Keratinocyte (primary cell): Measurements from ENCODE around the gene PPP1R36. TPM values are rescaled to one million over a fixed set of nuclear protein-coding genes. Genes with fewer than 3 reads are reported as not detected.

Source experiments
- DNase-seq: peaks from one replicate; pipeline ENCODE4 v3.0.0-alpha.2; 2011; ENCODE audit warnings: low read depth, missing footprints, low spot score
- FAIRE-seq: peaks from 2 replicates; lab custom pipeline; 2011; peaks lifted over from hg19 to GRCh38; lab: Jason Lieb, UNC
- H2AFZ ChIP-seq: 2 replicates; pipeline ENCODE4 v1.6.0; 2012; ENCODE audit warnings: low read length, control low read depth, inconsistent platforms; ENCODE audit not compliant: control insufficient read depth
- H3K27ac ChIP-seq: 2 replicates; pipeline ENCODE4 v1.5.1; 2011; ENCODE audit warnings: low read length; ENCODE audit not compliant: control insufficient read depth, insufficient read depth
- H3K27me3 ChIP-seq: 3 replicates; pipeline ENCODE4 v1.6.0; 2011; ENCODE audit warnings: low read length; ENCODE audit not compliant: control insufficient read depth, insufficient read depth; ENCODE audit errors: extremely low read depth
- H3K36me3 ChIP-seq, 2 experiments: 2 replicates in 1 of 2; 3 replicates in 1 of 2; pipeline ENCODE4 v1.5.1; 2011; ENCODE audit warnings: low read length in 2 of 2, mild to moderate bottlenecking in 1 of 2; ENCODE audit not compliant: control insufficient read depth in 2 of 2, insufficient read depth in 2 of 2; ENCODE audit errors: extremely low read depth in 1 of 2
- H3K4me1 ChIP-seq: 3 replicates; pipeline ENCODE4 v1.5.1; 2011; ENCODE audit warnings: low read length; ENCODE audit not compliant: control insufficient read depth, insufficient read depth; ENCODE audit errors: extremely low read depth
- H3K4me2 ChIP-seq: 3 replicates; pipeline ENCODE4 v1.6.0; 2011; ENCODE audit warnings: low read depth, low read length; ENCODE audit not compliant: control insufficient read depth, insufficient read depth; ENCODE audit errors: extremely low read depth
- H3K4me3 ChIP-seq, 3 experiments: fragments of 200-600 bp in 1 of 3; sonication (generic) in 1 of 3; 2 replicates in 2 of 3; 3 replicates in 1 of 3; pipeline ENCODE4 v1.5.1; 2011 to 2016; ENCODE audit warnings: low read length in 3 of 3, mild to moderate bottlenecking in 3 of 3, control low read depth in 2 of 3, inconsistent platforms in 1 of 3, low read depth in 1 of 3, mixed read lengths in 1 of 3, mixed run types in 1 of 3, moderate library complexity in 1 of 3; ENCODE audit not compliant: control insufficient read depth in 2 of 3, insufficient read depth in 2 of 3; ENCODE audit errors: extremely low read depth in 1 of 3
- H3K79me2 ChIP-seq: 2 replicates; pipeline ENCODE4 v1.6.0; 2012; ENCODE audit warnings: low read length; ENCODE audit not compliant: control insufficient read depth, insufficient read depth
- H3K9ac ChIP-seq: 3 replicates; pipeline ENCODE4 v1.6.0; 2011; ENCODE audit warnings: low read length; ENCODE audit not compliant: control insufficient read depth, insufficient read depth; ENCODE audit errors: extremely low read depth
- H3K9me1 ChIP-seq: 3 replicates; pipeline ENCODE4 v1.6.0; 2011; ENCODE audit warnings: low read length; ENCODE audit not compliant: control insufficient read depth, insufficient read depth; ENCODE audit errors: extremely low read depth
- H3K9me3 ChIP-seq: 2 replicates; pipeline ENCODE4 v1.5.1; 2012; ENCODE audit warnings: low read depth, low read length; ENCODE audit not compliant: control insufficient read depth
- H4K20me1 ChIP-seq: 3 replicates; pipeline ENCODE4 v1.6.0; 2011; ENCODE audit warnings: low read length; ENCODE audit not compliant: control insufficient read depth, insufficient read depth; ENCODE audit errors: extremely low read depth
- EZH2 ChIP-seq: IDR thresholded peaks from one replicate; pipeline ENCODE4 v1.6.1; 2012; ENCODE audit warnings: inconsistent platforms, mild to moderate bottlenecking, low read length, moderate library complexity
- dilution Hi-C: fragments of 300-500 bp; cut with MboI; formaldehyde crosslinking; loops from one replicate; pipeline ENCODE4 v1.7.0; 2020; ENCODE audit warnings: low sequenced_read_pairs; ENCODE audit not compliant: extremely low pct_ligation_motif_present
- polyA plus RNA-seq, 5 experiments: library from polyadenylated mRNA; depleted of rRNA in 3 of 5; stranded (reverse) in 3 of 5; stranded (forward) in 1 of 5; unstranded in 1 of 5; fragments of >200 nt; gene quantifications; 1 replicate in 1 of 5; 2 replicates in 3 of 5; 3 replicates in 1 of 5; pipeline versions ENCODE4 v1.2.1 to v1.2.3, GENCODE V29; 2011 to 2012; ENCODE audit warnings: missing spikeins in 2 of 5, low read depth in 1 of 5, low replicate concordance in 1 of 5
- TF ChIP-seq, protein P1 (sequence below), 3 experiments: IDR thresholded peaks in 1 of 3; conservative IDR thresholded peaks in 1 of 3; optimal IDR thresholded peaks in 1 of 3; 2 replicates in 2 of 3; 3 replicates in 1 of 3; pipeline versions ENCODE3 to v1.5.1; 2011; ENCODE audit warnings: low read length in 3 of 3, mild to moderate bottlenecking in 3 of 3, moderate library complexity in 2 of 3, control low read depth in 1 of 3, inconsistent platforms in 1 of 3; ENCODE audit not compliant: insufficient read depth in 2 of 3; ENCODE audit errors: extremely low read depth in 1 of 3

The PPP1R36 gene
- polyA plus RNA-seq, 1 donor (not counting 4 experiments of a cell fraction or from before 2014, with no cell fraction given) = 0.81 TPM

- H3K27ac ChIP-seq = no peak overlapping the region
- H4K20me1 ChIP-seq = no peaks in the 10 kb centered on the region
- no peak for FAIRE-seq
- dilution Hi-C loops = no loop called here
- H3K27me3 ChIP-seq = no peaks in the 10 kb centered on the region
- H3K4me3 ChIP-seq = no peak overlapping the region
- no peaks in the 10 kb centered on the region for H3K9me3 ChIP-seq
- H3K4me1 ChIP-seq = peaks cover 33% of the 10 kb centered on the region
- no peaks in the 10 kb centered on the region for H3K9me1 ChIP-seq
- no peak for TF ChIP-seq EZH2
- TF ChIP-seq, protein P1, sequence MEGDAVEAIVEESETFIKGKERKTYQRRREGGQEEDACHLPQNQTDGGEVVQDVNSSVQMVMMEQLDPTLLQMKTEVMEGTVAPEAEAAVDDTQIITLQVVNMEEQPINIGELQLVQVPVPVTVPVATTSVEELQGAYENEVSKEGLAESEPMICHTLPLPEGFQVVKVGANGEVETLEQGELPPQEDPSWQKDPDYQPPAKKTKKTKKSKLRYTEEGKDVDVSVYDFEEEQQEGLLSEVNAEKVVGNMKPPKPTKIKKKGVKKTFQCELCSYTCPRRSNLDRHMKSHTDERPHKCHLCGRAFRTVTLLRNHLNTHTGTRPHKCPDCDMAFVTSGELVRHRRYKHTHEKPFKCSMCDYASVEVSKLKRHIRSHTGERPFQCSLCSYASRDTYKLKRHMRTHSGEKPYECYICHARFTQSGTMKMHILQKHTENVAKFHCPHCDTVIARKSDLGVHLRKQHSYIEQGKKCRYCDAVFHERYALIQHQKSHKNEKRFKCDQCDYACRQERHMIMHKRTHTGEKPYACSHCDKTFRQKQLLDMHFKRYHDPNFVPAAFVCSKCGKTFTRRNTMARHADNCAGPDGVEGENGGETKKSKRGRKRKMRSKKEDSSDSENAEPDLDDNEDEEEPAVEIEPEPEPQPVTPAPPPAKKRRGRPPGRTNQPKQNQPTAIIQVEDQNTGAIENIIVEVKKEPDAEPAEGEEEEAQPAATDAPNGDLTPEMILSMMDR (optimal IDR thresholded peaks at IDR 0.05 in 1 of 3, IDR thresholded peaks at IDR 0.05 in 1 of 3, conservative IDR thresholded peaks at IDR 0.05 in 1 of 3; ENCODE audit: extremely low read depth in 1 of 3, insufficient read depth in 2 of 3, low read length in 3 of 3) = no peak
- H3K4me2 ChIP-seq = no peak overlapping the region
- H3K79me2 ChIP-seq = no peaks in the 10 kb centered on the region
- no peak overlapping the region for H3K9ac ChIP-seq
- no peak for DNase-seq
- no peak overlapping the region for H2AFZ ChIP-seq
- no peaks in the 10 kb centered on the region for H3K36me3 ChIP-seq
Observed at GRCh38 chr14:64610049-64610746, 60.4 kb downstream of the PPP1R36 start.

- peak overlapping the region; percentile 1 for H3K27ac ChIP-seq
- no peaks in the 10 kb centered on the region for H4K20me1 ChIP-seq
- H3K79me2 ChIP-seq = no peaks in the 10 kb centered on the region
- peak overlapping the region; percentile 37 for H2AFZ ChIP-seq
- H3K9ac ChIP-seq = no peak overlapping the region
- no peak for FAIRE-seq
- peaks cover 21% of the 10 kb centered on the region for H3K4me1 ChIP-seq
- no peak overlapping the region for H3K4me2 ChIP-seq
- H3K36me3 ChIP-seq = no peaks in the 10 kb centered on the region
- H3K27me3 ChIP-seq = no peaks in the 10 kb centered on the region
- H3K4me3 ChIP-seq = no peak overlapping the region
- H3K9me3 ChIP-seq = no peaks in the 10 kb centered on the region
- no peaks in the 10 kb centered on the region for H3K9me1 ChIP-seq
- TF ChIP-seq EZH2 = no peak
- TF ChIP-seq, protein P1 (optimal IDR thresholded peaks at IDR 0.05 in 1 of 3, IDR thresholded peaks at IDR 0.05 in 1 of 3, conservative IDR thresholded peaks at IDR 0.05 in 1 of 3; ENCODE audit: extremely low read depth in 1 of 3, insufficient read depth in 2 of 3, low read length in 3 of 3) = no peak
- DNase-seq = no peak
- dilution Hi-C loops = no loop called here
Observed at GRCh38 chr14:64611358-64612020, 61.7 kb downstream of the PPP1R36 start.
